ENCODE results near the gene PTPRN. TPM values are rescaled to one million over a fixed set of nuclear protein-coding genes. Genes with fewer than 3 reads are reported as not detected.

The PTPRN gene
- total and polyA plus RNA-seq, 2 experiments from 2014 or later, result 5.1 to 22.1 TPM

GRCh38 chr2:219272356-219272755, 36.8 kb downstream of the PTPRN start:
- Histone ChIP-seq H3K27me3 (ENCODE audit: insufficient read depth) (no peaks in the 10 kb centered on the region), H3K4me2 (no peak overlapping the region), H2AFZ (no peak overlapping the region), H3K79me2 (replicated peaks; ENCODE audit: insufficient read depth) (no peaks in the 10 kb centered on the region), H4K20me1 (replicated peaks; ENCODE audit: insufficient read depth) (no peaks in the 10 kb centered on the region), H3K9me2 (ENCODE audit: insufficient read depth) (no peaks in the 10 kb centered on the region), H3F3A (replicated peaks; ENCODE audit: low read depth) (no peaks in the 10 kb centered on the region), H3K36me3 (ENCODE audit: insufficient read depth) (no peaks in the 10 kb centered on the region), H3K4me1 (ENCODE audit: insufficient read depth) (peaks cover 17% of the 10 kb centered on the region), H3K4me3 (no peak overlapping the region), H3K27ac (ENCODE audit: low read depth) (no peak overlapping the region)
- no peaks in the 10 kb centered on the region for H3K9me3 Mint-ChIP-seq
- no peak overlapping the region for H3K4me3 Mint-ChIP-seq
- H3K36me3 Mint-ChIP-seq (ENCODE audit: low read depth), result no peaks in the 10 kb centered on the region
- TF ChIP-seq REST (IDR thresholded peaks at IDR 0.05; ENCODE audit: unreplicated experiment) (no peak), POLR2AphosphoS5 (IDR thresholded peaks at IDR 0.05; ENCODE audit: low read depth) (no peak), STAT1 (IDR thresholded peaks at IDR 0.05; ENCODE audit: unreplicated experiment) (no peak), ZNF462 (CRISPR knock-in tag; IDR thresholded peaks at IDR 0.05) (no peak), ZNF114 (CRISPR knock-in tag; IDR thresholded peaks at IDR 0.05) (no peak), CREB1 (CRISPR knock-in tag; IDR thresholded peaks at IDR 0.05; ENCODE audit: low read depth) (no peak), CTCF (conservative IDR thresholded peaks at IDR 0.05; ENCODE audit: low read depth in 2 of 2) (no peak), NANOG (IDR thresholded peaks at IDR 0.05; ENCODE audit: borderline replicate concordance) (no peak), ETS1 (IDR thresholded peaks at IDR 0.05) (no peak), JUNB (IDR thresholded peaks at IDR 0.05; ENCODE audit: unreplicated experiment) (no peak), EZH2phosphoT487 (IDR thresholded peaks at IDR 0.05; ENCODE audit: unreplicated experiment) (no peak), ZNF331 (CRISPR knock-in tag; IDR thresholded peaks at IDR 0.05; ENCODE audit: low read depth) (no peak), EZH2 (IDR thresholded peaks at IDR 0.05; ENCODE audit: low read depth, unreplicated experiment) (no peak)
- H3K27ac Mint-ChIP-seq, result no peak overlapping the region
- H3K4me1 Mint-ChIP-seq, result peaks cover 18% of the 10 kb centered on the region
- no peak for DNase-seq (ENCODE audit: low spot score)
- peaks cover 19% of the 10 kb centered on the region for H3K27me3 Mint-ChIP-seq (ENCODE audit: insufficient read depth, low read depth, poor library complexity)
- no peak for ATAC-seq

All from GM23338 (cell line).